ENCODE data around the gene HMOX1.

Gene HMOX1

DNA sequence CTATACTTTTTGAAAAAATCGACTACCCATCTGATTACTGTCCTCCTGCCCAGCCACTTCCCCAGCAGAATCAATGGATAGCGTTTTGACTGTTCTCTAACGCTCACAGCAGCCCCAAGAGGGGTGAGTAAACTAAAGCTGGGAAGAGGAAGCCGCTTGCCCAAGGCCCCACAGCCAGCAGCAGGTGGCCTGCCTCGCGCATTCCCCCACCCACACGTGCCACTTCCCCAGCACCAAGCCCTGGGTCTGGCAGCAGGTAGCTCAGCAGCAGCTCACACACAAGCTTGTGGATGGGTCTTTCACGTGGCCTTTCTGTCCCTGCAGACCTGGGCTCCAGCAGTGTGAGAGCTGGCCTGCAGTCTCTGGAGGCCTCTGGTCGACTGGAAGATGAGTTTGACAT, 46.9 kb upstream of the HMOX1 start:
- peak overlapping the region; percentile 79 for H3K4me2 ChIP-seq (ENCODE audit: low read depth, low read length, poor library complexity, severe bottlenecking)
- peak overlapping the region; percentile 78 for H3K9ac ChIP-seq (ENCODE audit: low read depth, low read length, poor library complexity, severe bottlenecking)
- H3K4me3 ChIP-seq (ENCODE audit: low read length, poor library complexity, severe bottlenecking) = peak overlapping the region; percentile 43
- H3F3A ChIP-seq (ENCODE audit: low read depth) = peaks cover 15% of the 10 kb centered on the region; the same call in 1 of the 2 replicates
- no peaks in the 10 kb centered on the region for H4K20me1 ChIP-seq (ENCODE audit: insufficient read depth, low read length, poor library complexity, severe bottlenecking)
- peaks cover 9% of the 10 kb centered on the region for H3K79me2 ChIP-seq (ENCODE audit: insufficient read depth, low read length)
- H3K36me3 ChIP-seq (ENCODE audit: insufficient read depth, low read length) = peaks cover 9% of the 10 kb centered on the region; the same call in 1 of the 2 replicates
- peaks cover 83% of the 10 kb centered on the region for H3K4me1 ChIP-seq (ENCODE audit: insufficient read depth, low read length, poor library complexity, severe bottlenecking)
- H3K27me3 ChIP-seq (ENCODE audit: insufficient read depth, low read length, poor library complexity, severe bottlenecking) = no peaks in the 10 kb centered on the region
- H3K9me3 ChIP-seq (ENCODE audit: insufficient read depth, low read depth, low read length) = no peaks in the 10 kb centered on the region
- no peaks in the 10 kb centered on the region for H3K9me2 ChIP-seq (replicated peaks; ENCODE audit: low read depth, low read length)
- TF ChIP-seq EZH2phosphoT487 (IDR thresholded peaks at IDR 0.05; ENCODE audit: borderline replicate concordance) = no peak
- TF ChIP-seq, protein P1, sequence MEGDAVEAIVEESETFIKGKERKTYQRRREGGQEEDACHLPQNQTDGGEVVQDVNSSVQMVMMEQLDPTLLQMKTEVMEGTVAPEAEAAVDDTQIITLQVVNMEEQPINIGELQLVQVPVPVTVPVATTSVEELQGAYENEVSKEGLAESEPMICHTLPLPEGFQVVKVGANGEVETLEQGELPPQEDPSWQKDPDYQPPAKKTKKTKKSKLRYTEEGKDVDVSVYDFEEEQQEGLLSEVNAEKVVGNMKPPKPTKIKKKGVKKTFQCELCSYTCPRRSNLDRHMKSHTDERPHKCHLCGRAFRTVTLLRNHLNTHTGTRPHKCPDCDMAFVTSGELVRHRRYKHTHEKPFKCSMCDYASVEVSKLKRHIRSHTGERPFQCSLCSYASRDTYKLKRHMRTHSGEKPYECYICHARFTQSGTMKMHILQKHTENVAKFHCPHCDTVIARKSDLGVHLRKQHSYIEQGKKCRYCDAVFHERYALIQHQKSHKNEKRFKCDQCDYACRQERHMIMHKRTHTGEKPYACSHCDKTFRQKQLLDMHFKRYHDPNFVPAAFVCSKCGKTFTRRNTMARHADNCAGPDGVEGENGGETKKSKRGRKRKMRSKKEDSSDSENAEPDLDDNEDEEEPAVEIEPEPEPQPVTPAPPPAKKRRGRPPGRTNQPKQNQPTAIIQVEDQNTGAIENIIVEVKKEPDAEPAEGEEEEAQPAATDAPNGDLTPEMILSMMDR (conservative IDR thresholded peaks at IDR 0.05; ENCODE audit: low read length) = no peak
- no peak overlapping the region for H2AFZ ChIP-seq (ENCODE audit: low read length)

DNA sequence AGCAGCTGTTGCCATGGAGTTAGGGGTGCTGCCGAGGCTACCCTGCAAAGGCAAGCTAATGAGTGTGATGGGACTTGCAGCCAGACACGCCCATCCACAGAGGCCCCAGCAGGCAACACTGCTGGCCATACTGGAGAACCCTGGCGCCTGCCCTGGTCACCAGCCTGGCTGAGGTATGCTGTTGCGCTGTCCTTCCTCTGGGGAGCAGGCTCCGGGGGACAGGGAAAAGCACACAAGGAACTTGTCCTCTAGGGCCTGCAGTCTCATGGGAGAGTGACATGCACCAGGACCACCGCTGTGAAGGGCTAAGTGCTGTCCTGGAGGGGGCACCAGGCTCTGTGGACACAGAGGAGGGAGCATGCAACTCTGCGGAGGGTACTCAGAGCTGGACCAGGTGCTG, 45.4 kb upstream of the HMOX1 start:
- Histone ChIP-seq H3K27me3 (ENCODE audit: insufficient read depth, low read length, poor library complexity, severe bottlenecking) (no peaks in the 10 kb centered on the region), H3F3A (ENCODE audit: low read depth) (peaks cover 12% of the 10 kb centered on the region; the same call in 1 of the 2 replicates), H3K36me3 (ENCODE audit: insufficient read depth, low read length) (peaks cover 9% of the 10 kb centered on the region; the same call in 1 of the 2 replicates), H3K9ac (ENCODE audit: low read depth, low read length, poor library complexity, severe bottlenecking) (peak overlapping the region; percentile 78), H3K4me3 (ENCODE audit: low read length, poor library complexity, severe bottlenecking) (peak overlapping the region; percentile 43), H3K9me3 (ENCODE audit: insufficient read depth, low read depth, low read length) (no peaks in the 10 kb centered on the region), H3K9me2 (replicated peaks; ENCODE audit: low read depth, low read length) (no peaks in the 10 kb centered on the region), H3K79me2 (ENCODE audit: insufficient read depth, low read length) (peaks cover 9% of the 10 kb centered on the region), H2AFZ (ENCODE audit: low read length) (no peak overlapping the region), H3K4me1 (ENCODE audit: insufficient read depth, low read length, poor library complexity, severe bottlenecking) (peaks cover 69% of the 10 kb centered on the region), H3K4me2 (ENCODE audit: low read depth, low read length, poor library complexity, severe bottlenecking) (peak overlapping the region; percentile 79), H4K20me1 (ENCODE audit: insufficient read depth, low read length, poor library complexity, severe bottlenecking) (no peaks in the 10 kb centered on the region)
- TF ChIP-seq, protein P1 (conservative IDR thresholded peaks at IDR 0.05; ENCODE audit: low read length) = peak; percentile 31; the same call in 1 of the 2 replicates
- no peak for TF ChIP-seq EZH2phosphoT487 (IDR thresholded peaks at IDR 0.05; ENCODE audit: borderline replicate concordance)

DNA sequence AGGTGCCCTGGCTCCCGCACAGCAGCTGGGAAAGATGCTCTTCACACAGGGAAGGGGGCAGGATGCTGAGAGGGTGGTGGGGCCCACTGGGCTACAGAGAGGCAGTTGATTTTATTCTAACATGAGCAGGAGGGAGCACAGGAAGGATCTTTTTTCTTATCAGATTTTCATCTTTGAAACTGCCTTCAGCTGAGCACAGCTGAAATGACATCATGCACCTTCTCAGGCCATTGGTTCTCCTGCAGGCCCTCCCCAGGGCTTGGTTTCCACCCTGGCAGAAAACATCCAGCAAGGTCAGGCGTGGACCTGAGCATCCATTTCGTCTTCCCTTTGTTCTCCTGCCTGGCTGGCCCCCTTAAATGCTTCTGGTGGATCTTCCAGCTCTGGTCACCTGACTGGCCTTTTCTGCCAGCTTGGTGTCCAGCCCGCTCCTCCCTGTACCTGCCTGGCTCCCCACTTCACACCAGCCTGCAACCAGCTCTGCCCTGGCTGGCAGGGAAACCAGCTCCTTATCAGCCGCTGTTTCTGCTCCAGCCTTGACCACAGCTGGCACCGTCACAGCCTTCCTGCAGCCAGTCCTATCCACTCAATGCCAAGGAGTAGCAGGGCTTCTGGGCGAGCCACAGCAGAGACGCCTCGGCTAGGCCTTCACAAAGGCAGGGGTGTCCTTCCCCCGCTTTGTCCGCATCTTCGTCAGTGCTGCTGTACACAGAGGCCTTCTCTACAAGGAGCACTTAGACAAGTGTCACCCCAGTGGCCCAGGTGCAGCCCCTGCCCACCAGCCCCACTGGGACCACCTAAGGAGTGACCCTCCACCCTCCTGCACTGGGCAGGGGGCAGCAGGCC, 44.7 kb upstream of the HMOX1 start:
- H3K4me2 ChIP-seq (ENCODE audit: low read depth, low read length, poor library complexity, severe bottlenecking) = peak overlapping the region; percentile 79
- peaks cover 9% of the 10 kb centered on the region for H3K79me2 ChIP-seq (ENCODE audit: insufficient read depth, low read length)
- peak overlapping the region; percentile 53 for H3K4me3 ChIP-seq (ENCODE audit: low read length, poor library complexity, severe bottlenecking)
- no peaks in the 10 kb centered on the region for H3K9me3 ChIP-seq (ENCODE audit: insufficient read depth, low read depth, low read length)
- peaks cover 9% of the 10 kb centered on the region; the same call in 1 of the 2 replicates for H3K36me3 ChIP-seq (ENCODE audit: insufficient read depth, low read length)
- H3F3A ChIP-seq (ENCODE audit: low read depth) = peaks cover 12% of the 10 kb centered on the region; the same call in 1 of the 2 replicates
- no peaks in the 10 kb centered on the region for H3K27me3 ChIP-seq (ENCODE audit: insufficient read depth, low read length, poor library complexity, severe bottlenecking)
- H3K9me2 ChIP-seq (replicated peaks; ENCODE audit: low read depth, low read length) = no peaks in the 10 kb centered on the region
- TF ChIP-seq, protein P1 (conservative IDR thresholded peaks at IDR 0.05; ENCODE audit: low read length) = no peak
- no peak for TF ChIP-seq EZH2phosphoT487 (IDR thresholded peaks at IDR 0.05; ENCODE audit: borderline replicate concordance)
- H3K9ac ChIP-seq (ENCODE audit: low read depth, low read length, poor library complexity, severe bottlenecking) = peak overlapping the region; percentile 78
- H3K4me1 ChIP-seq (ENCODE audit: insufficient read depth, low read length, poor library complexity, severe bottlenecking) = peaks cover 65% of the 10 kb centered on the region
- H4K20me1 ChIP-seq (ENCODE audit: insufficient read depth, low read length, poor library complexity, severe bottlenecking) = no peaks in the 10 kb centered on the region
- H2AFZ ChIP-seq (ENCODE audit: low read length) = no peak overlapping the region

Data from Loucy (cell line).